Activated naive CD4-positive, alpha-beta T cell treated with anti-CD3 and anti-CD28 coated beads, Interleukin-2, amount 50 U/mL, for 16 hours (primary cell): ENCODE data around the gene GABRD.

ENCODE experiments used
- DNase-seq: peaks from one replicate; pipeline ENCODE4 v3.0.0-alpha.2; 2020

Gene GABRD

DNA sequence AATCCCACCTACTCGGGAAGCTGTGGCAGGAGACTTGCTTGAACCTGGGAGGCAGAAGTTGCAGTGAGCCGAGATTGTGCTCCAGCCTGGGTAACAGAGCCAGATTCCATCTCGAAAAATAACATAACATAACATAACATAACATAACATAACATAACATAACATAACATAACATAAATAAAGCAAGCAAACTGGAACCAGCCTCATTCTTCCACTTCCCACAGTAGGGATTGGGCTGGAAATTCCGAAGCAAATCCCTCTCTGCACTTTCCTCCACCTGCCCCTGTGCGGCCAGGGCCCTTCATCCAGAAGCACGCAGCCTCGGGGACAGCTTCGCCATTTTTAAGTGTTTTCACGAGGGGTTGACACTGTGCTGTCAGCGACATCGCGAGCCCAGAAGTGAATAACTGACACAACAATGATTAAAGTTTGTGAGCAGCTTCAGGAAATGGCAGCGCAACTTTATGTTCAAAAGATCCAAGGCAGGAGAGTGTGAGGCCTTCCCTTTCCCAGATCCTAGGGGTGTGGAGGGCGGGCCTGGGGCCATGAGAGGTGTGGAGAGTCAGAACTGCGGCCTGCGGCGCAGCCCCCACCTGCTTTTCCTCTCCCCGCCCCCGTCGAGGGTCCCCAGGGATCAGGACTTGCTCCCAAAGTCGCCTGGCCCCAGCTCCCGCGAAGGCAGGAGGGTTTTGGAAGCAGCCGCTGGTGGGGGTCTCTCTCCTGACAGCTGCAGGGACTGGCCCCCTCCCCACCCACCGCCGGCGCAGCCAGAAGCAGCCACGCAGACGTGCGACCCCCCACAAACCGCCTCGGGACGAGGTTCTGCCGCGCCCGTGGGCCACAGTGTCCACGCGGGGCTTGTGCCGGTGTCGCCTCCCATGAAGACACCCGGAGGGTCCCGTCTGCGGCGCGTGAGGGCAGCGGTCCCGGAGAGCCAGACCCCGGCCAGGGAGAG is 651 bp upstream of the GABRD start:
- no peak for DNase-seq

DNA sequence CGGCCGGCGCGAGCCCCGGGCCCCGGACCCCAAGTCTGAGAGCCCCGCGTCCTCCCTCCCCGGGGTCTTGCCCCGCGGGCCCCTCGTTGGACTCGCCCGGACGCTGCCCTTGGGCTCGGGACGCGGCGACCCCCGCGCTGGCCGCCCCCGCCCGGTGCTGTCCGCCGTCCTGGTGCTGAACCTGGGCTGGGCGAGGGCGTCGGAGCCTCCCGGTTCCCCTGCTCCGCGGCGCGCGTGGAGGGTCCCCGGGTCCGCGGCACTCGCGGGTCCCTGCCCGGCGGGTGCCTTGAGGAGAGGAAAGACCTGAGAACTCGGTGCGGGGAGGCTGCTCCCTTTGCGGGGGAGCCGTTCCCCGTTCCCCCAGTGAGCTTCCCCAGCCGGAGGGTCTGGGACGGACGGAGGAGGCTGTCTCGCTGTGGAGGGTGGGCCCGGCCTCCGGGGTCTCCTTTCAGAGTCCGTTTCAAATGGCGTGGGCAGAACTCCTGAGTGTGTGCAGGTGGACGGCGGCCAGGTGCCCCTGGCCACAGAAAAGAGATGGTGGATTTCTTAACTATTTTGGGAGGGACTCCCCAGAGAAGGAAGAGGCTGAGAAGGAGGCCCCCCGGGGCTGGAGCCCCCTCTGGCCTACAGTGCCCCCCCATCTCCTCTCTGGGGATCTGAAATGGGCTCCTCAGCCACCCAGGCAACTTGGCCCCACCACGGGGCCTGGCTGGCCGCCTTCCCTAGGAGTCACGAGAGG is 595 bp downstream of the GABRD start:
- no peak for DNase-seq

DNA sequence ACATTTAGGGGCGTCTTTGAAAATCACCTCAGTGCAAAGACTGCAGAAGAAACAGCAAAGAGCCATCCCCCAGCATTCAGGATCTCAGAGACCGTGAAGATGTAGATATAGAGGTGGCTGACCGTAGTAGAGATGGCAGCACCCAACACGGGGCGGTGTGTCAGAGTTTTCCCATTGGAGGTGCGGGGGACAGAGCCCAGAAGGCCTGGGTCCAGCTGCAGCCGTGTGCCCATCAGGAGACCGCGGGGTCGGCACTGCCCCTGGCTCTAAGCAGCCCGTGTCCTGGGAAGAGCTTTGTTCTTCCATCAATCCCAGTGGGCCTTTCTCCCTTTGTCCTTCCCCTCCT is 1.1 kb downstream of the GABRD start:
- DNase-seq = no peak

DNA sequence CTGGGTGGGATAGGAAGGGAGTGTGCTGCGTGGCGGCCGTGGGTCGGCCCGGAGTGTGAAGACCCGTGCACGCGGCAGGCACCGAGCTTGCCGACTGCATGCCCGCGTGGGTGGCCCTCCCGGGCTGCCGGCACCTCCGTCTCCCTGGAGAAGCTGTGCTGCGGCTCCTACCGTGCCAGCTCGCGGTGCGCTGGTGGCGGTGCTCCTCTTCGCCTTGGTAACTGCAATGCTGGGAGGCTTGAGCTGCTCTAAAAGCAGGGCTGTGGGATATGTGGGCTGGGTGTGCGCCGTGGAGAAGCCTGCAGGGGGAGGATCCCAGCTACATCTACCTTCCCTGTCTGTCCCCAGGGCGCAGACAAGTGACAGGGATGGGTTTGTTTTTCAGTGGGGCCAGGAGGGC is 2.4 kb downstream of the GABRD start:
- DNase-seq = no peak

DNA sequence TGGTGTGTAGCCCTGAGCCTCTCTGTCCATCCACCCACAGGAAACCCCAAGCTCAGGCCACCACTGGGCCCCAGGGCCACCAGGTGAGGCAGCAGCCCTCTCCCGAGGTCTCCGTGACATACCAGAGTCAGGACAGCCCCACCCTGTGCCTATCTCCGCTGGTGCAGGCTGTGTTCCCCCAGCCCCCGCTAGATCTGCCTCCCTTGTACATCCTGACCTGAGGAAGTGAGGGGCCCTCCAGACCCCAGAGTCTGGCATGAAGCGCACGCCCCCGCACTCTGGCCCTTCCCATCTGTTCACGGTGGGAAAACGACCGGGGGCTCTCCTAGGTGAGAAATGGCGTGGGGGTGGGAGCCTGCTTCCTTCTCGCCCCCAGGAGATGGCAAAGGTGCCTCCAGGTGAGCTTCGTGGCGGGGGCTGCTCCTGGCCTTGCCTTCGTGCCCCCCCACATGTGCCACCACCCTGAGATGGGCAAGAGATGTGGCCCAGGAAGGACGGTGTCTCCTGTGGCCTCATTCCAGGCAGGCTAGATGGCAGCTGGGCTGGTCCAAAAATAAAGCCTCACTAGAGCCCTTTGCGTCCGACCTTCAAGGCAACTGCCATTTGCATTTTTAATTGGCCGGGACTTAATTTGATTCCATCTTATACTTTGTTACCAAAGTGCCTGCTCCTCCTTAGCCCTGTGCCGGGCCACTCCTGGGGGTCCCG is 3.1 kb downstream of the GABRD start:
- no peak for DNase-seq

DNA sequence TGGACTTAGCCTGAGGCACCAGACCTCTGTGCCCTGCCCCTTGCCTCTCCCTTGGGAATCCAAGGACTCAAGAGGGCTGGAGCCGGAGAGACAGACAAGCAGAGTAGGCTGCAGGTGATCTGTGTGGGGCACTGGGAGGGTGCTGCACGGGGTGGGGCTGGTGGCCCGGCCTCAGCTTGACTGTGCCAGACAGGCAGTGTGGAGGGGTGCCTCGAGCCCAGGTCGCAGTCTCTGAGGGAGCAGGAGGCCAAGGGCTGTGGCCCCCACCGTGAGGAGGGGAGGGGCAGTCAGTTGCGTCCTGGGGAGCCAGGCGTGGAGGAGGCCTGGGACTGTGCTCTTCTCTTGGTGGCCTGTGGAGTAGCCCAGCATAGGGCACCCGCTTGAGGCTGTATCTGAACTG is 4.0 kb downstream of the GABRD start:
- no peak for DNase-seq

DNA sequence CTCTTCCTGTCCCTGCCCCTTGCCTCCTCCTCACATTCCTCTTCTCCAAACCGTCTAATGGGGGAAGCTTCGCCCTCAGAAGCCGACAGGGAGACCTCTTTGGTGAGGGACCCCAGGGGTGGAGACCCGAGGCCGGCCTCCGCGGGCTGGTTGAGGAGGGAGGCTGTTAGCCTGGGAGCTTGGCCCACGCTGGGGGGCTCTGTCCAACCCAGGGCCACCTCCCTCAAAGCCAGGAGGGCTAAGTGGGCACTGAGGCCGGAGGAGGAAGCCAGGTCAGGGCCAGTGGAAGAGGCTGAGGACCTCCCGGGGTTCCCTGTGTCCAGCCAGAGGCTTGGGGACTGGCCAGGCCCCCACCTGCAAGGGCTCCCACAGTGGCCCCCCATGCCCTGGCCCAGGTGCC is 5.3 kb downstream of the GABRD start:
- DNase-seq = no peak

DNA sequence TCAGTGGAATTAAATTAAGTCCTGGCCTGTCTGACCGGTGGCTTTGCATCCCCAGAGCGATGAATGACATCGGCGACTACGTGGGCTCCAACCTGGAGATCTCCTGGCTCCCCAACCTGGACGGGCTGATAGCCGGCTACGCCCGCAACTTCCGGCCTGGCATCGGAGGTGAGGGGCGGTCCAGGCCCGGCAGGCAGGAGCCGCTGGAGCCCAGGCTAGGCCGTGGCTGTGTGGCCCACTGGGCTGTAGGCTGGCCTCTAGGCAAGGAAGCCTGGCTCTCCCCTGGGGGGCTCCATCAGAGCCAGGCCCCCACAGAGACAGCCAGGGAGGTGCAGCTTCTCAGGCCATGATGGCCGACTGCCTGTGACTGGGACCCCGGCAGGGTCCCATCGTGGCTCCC is 5.7 kb downstream of the GABRD start:
- no peak for DNase-seq

DNA sequence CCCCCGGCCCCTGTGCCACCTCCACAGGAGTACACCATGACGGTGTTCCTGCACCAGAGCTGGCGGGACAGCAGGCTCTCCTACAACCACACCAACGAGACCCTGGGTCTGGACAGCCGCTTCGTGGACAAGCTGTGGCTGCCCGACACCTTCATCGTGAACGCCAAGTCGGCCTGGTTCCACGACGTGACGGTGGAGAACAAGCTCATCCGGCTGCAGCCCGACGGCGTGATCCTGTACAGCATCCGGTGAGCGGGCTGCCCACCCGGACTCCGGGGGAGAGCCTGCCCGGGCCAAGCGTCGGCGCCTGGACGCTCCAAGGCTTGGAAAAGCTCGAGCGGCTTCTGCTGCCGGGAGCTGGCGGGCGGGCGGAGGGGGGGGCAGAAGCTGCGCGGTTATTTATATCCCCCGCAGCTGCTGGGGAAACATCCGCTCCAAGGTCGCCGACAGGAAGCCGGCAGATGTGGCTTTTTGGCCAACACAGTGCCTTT is 6.4 kb downstream of the GABRD start:
- DNase-seq = no peak

DNA sequence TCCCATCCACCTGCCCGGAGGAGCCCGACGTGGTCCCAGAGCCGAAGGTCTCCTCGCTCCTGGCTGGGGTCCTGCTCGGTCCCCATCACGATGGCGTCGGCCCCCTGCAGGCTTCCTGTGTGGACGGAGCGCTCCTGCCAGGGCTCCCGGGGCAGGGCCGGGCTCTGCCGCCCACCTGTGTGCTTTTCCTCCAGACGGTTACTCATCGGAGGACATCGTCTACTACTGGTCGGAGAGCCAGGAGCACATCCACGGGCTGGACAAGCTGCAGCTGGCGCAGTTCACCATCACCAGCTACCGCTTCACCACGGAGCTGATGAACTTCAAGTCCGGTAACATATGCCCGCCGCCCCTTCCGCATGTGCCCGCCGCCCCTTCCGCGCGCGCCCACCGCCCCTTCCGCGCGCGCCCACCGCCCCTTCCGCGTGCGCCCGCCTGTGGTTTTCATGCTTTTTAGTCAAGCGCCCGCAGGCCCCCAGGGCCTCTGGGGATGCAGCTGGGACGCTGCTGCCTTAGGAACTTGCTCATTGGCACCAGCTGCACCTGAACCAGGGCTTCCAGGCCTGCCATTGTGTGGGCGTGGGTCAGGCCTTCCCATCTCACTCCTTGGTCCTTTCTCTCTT is 8.9 kb downstream of the GABRD start:
- no peak for DNase-seq

DNA sequence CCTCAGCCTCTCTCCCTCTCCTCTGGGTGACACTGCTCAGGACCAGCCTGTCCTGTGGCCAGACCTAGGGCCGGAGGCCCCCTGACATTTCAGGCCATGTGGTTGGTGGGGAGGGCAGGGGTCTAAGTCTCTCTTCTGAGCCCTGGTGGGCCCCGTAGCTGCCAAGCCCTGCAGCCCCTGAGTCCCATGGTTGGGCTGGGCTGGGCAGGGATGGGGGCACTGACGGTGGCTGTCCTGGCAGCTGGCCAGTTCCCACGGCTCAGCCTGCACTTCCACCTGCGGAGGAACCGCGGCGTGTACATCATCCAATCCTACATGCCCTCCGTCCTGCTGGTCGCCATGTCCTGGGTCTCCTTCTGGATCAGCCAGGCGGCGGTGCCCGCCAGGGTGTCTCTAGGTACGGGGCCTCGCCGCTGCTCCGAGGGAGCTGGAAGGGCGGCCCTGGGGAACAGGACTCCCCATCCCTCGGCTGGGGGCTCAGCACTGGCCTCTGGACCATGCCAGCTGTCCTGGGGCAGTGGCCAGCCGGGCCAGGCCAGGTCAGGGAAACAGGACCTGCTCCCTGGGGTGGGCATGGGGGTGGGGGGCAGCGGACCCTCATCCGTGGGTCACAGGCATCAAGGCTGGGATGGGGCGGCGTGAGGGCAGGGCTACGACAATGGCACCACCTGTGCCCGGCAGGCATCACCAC is 9.9 kb downstream of the GABRD start:
- no peak for DNase-seq

DNA sequence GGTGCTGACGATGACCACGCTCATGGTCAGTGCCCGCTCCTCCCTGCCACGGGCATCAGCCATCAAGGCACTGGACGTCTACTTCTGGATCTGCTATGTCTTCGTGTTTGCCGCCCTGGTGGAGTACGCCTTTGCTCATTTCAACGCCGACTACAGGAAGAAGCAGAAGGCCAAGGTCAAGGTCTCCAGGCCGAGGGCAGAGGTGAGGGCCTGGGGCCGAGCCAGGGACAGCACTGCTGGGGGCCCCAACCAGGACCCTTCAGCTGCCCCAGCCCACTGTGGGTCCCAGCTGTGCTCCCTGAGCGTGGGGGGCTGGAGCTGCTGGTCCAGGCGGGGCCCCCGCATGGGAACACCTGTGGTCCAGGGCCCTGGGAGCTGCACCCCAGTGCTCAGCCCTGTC is 10.4 kb downstream of the GABRD start:
- DNase-seq = no peak

DNA sequence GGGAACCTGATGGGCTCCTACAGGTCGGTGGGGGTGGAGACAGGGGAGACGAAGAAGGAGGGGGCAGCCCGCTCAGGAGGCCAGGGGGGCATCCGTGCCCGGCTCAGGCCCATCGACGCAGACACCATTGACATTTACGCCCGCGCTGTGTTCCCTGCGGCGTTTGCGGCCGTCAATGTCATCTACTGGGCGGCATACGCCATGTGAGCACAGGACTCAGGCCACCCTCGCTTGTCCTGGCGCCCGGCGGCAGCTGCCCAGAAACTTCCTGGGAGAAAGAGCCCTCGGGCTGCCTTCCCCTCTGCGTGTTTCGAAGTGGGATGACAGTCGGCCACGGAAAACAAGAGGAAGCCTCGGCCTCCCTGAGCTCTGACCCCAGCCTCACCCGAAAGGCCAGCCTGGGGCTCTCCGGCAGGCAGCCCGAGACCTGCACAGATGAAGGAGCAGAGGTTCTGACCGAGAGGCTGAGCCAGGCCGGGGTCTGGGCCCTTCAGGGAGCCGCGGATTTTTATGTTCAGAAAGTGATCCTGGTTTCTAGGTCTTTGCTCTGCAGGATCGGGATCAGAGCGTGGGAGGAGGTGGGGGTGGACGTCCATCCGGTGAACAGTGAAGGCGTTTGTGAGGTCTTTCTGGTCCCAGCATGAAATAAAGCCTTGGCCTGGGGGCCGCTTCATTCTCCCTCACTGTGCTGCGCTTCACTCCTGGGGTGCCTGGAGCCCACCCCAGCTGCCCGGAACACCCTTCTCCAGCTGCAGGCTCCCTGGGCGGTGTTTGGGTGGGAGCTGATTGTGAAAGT is 11.1 kb downstream of the GABRD start:
- no peak for DNase-seq

DNA sequence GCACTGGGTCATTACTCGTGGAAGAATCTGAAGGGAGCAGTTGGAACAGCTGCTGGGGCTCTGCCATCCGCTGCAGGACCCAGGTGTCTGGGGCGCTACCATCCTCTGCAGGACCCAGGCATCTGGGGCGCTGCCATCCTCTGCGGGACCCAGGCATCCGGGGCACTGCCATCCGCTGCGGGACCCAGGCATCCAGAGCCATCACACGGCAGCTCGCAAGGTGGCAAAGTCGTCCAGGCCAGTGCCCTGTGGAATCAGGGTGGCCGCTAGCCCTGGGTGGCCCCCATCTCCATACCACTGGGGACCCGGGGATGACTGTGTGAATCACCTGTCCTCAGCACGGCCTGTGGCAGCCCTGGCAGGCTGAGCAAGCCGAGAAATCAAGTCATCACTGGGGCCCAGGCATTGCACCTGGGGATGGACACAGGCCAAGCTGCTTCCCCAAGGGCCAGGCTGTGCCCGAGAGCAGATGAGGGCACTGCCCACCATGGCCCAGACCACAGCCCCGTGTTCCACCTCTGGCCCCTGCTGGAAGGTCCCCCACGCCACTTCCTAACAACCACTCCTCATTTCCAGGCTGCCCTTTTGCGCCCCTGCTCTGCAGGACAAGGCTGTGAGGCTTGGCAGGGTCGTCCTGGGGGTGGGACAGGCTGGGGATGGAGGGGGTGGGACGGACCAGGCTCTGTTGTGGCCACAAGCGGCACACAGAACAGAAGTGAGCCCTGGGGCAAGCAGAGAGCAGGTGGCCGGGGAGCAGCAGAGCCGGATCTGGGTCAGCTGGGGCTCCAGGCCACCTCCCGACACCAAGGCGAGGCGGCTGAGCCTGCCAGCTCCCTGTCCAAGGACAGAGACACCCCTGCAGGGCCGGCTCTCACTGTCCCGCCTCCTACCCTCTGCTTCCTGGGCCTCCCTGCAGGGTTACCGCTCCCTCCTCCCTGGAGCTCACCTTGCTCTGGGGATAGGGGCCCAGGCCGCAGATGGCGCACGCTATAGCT is 12.7 kb downstream of the GABRD start:
- no peak for DNase-seq

DNA sequence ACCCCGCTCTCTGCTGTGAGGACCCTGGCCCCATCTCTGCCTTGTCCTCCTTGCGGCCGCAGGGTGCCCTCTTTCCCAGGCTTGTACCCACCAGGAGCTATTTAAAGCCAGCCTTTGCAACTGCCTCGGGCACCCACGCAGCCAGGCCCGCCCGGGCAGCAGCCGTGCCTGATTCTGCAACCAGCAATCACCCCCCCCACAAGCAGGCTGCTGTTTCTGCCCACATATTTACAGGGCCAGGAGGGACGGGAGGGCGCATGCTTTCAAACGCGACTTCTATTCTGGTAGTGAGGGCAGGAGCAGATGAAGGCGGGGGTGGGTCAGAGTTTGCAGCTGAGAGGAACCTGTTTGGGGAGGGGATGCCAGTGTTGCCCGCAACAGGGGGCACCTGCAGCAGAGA is 13.6 kb downstream of the GABRD start:
- no peak for DNase-seq

DNA sequence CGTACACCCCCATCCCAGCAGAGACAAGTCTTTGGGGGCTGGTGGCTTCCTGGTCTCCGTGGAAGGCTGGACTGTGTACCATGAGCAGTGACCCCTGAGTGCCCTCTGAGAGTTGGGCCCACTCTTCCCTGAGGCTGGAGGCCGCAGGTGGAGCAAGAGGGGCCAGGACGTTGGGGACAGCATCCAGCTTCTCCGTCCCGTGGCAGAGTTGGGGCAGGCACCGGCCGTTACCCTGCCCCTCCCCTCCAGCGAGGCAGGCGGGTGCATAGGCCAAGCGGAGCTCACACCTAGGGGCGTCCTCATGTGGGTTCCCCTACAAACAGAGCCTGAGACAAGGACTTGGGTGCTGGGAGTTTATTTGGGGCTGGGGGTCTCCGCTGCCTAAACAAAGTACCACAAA is 14.0 kb downstream of the GABRD start:
- DNase-seq = no peak

DNA sequence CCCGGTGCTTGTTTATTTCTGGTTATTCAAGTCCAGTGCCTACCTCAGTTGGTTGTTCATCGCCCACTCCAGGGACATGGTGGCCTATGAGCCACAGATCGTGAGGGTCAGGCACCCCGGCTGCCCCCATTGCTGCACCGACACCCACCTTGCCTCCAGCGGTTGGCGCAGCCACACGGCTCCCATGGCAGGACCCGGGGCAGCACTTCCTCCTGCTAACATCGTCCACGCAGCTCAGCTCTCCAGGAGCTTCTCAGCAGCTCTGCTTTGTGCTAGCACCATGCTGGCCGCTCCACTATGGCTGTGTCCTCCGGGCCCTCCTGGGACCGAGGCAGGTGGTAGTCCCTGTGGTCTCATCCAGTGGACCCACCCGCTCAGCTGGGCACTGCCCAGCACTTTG is 17.1 kb downstream of the GABRD start:
- no peak for DNase-seq

DNA sequence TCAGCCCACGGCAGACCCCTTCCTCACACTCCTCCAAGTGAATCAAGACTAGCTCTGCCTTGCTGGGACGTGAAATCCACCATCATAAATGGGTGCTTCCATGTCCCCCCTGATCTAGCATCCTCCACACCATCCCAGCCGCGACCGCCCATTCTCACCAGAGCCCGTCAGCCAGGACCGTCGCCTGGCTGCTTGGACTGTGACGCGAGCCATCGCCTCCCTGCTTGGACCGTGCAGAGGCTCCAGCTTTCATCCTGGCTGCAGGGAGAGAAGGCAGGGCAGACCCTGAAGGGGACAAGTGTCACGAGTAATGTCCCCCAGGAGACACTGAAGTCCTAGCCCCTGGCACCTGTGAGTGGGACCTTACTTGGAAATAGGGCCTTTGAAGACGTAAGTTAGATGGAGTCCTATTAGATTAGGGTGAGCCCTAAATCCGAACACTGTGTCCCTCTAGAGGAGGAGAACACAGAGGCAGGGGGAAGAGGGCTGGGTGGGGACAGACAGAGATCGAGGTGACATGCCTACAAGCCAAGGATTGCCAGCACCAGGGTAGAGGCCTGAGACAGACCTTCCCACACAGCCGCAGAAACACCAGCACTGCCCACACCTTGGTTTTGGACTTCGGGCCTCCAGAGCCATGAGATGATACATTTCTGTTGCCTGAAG is 18.3 kb downstream of the GABRD start:
- no peak for DNase-seq

DNA sequence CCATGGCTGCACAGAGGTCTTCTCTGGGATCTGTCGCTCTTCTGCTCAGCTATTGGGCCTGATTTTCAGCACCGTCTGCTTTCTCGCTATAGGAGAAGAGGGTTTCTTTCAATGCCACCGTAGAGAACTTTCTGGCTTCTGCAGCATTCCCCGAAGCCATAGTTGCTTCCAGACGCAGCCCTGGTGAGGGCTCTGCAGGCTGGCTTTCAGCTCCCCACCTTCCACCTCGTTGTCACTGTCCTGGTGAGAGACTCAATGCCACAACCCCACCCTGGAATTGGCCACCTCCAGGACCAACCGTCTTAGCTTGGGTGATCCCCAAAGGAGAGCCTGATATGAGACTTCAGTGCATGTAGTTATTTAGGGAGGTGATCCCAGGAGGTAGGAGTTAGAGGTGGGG is 19.1 kb downstream of the GABRD start:
- no peak for DNase-seq

DNA sequence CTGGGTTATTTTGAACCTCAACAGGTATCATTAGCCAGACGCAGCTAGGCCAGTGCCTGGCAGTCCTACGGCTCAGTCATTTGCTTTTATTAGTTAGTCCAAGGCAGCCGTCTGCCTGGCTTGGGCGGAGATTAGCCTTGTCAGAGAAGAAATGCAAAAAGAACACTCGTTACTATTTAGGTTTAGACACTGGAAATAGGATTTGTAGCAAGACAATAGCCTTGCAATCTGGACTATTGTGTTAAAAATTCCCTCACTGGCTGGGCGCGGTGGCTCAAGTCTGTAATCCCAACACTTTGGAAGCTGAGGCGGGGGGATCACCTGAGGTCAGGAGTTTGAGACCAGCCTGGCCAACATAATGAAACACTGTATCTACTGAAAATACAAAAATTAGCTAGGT is 20.1 kb downstream of the GABRD start:
- DNase-seq = no peak
